Left lobe of liver (tissue), 2 donors: ENCODE data around the gene LDLRAD4. TPM values are rescaled to one million over a fixed set of nuclear protein-coding genes. Genes with fewer than 3 reads are reported as not detected.

Source experiments
- ATAC-seq: fragments of 200-7000 bp; cut with Tn5 transposase; one replicate; pipeline ENCODE4 v1.9.1; 2020; ENCODE audit warnings: mild to moderate bottlenecking, moderate library complexity
- DNase-seq: peaks from one replicate; pipeline ENCODE4 v3.0.0-alpha.2; 2020; ENCODE audit warnings: low spot score
- total RNA-seq: library from RNA; stranded (reverse); gene quantifications from one replicate; pipeline ENCODE4 v1.2.1, GENCODE V29; 2021
- donor health status: DM: no; HTN: no; CAD: no; lungs with moderate emphysema.
- donor health status: DM: no; HTN: yes; CAD: no.

The LDLRAD4 gene
- total RNA-seq, 1 donor from 2014 or later = 41.9 TPM

DNA sequence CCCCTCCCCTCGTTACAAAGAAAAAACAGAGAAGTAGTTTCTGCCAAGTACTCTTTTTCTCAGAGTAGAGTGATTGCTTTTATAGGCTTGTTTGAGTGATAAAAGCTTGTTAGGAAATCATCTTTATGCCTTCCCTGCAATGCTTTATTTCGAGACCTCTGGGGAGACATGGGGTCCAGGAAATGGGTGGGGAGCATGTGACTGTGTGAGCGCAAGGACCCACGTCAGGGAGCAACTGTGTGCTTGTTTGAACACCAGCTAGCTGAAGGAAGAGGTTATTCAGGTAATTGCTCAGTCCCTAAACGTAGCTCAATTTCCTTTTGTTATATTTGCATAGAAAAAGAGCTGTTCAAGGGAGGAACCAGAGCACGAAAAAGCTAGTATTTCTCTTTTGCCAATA lies 320.5 kb downstream of the LDLRAD4 start:
- ATAC-seq (no peak), DNase-seq (no peak)

DNA sequence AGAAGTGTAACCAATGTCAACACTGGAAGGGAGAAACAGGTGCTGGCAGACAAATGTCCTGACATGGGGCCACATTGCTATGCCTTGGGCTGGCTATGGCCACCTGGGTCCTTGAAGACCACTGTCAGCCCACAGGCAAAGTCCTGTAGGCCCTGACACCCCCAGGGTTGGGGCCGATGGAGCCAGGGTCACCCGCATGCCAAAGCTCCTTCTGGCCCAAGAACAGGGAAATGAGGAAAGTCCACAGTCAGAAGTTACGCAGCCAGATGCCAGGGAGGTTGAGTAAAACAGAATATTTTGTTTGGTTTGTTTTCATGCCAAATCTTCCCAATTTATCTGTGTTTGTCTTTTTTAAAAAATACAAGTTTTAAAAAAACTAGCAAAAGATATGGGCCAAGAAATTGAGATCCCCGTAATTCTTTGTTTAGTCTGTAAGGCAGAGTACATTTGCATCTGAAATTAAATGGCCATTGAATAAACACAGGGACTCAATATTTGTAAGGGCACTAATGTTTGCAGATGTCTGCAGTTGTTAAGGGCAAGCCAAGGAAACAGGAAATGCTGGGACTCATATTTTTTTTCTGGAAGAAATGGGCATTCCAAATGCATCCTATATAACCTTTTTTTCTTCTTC lies 321.4 kb downstream of the LDLRAD4 start:
- peak; percentile 60 for ATAC-seq

DNA sequence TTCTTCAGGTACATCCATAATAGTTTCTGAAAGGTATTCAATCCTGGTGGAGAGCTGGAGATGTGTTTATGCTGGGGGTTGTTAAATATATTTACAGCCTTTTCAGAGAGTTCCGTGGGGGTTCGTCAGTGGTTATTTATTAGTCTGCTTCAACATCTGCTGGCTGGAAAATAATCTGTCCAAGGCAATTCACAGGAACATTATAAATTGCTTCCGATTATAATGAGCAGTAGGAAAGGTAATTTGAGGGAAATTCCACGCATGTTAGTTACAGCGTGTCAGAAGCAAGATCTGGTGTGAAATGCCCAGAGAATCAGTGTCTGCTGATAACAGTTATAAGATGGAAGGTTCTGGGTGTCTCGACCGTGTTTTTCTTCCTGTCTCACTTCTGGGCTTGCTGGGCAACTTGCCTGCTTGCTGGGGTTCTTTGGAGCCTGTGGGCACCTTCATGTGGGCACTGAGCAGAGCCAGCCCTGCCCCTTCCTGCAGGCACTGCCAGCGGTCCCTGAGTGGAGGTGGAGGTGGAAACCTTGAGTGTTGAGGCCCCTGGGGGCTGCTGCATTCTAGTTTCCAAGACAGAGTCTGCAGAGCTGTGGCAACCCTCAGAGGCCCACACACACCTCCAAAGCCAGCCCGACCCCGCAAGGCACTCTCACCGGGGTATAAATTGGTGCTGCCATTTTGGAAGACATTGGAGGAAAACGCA lies 322.1 kb downstream of the LDLRAD4 start:
- ATAC-seq (no peak), DNase-seq (no peak)

More for the DNA sequence above, 321.4 kb downstream of the LDLRAD4 start:
- no peak for DNase-seq

DNA sequence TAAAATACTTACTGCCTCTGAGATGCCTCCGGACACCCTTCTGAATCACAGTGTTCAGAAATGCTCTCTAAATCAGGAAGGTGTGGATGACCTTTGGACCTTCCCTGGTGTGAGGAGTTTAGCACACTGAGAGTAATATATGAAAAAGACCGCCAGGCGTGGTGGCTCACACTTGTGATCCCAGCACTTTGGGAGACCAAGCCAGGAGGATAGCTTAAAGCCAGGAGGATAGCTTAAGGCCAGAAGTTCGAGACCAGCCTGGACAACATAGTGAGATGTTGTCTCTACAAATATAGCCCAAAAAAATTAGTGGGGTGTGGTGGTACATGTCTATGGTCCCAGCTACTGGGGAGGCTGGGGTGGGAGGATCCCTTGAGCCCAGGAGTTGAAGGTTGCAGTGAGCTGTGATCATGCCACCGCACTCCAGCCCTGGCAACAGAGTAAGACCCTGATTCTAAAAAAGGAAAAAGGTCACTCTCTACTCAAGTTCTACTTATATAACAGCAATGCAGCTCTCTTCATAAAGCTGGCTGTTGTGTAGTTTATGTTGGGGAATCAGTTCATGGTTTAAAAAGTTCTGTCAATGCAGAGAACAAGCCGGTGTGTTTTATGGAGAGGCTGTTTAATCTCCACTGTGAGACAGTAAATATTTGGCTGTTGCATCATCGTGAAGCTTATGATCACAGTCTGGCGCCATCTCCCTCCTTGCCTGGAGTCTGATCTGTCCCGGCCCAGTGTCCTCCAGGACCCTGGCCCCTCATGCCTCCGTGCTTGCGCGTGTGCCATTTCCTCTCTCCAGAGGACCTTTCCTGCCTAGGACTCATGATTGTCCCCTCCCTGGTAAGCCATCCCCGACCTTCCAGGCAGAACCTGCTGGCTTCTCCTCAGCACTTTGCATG lies 323.3 kb downstream of the LDLRAD4 start:
- DNase-seq = peak; percentile 74
- ATAC-seq = peak; percentile 83

DNA sequence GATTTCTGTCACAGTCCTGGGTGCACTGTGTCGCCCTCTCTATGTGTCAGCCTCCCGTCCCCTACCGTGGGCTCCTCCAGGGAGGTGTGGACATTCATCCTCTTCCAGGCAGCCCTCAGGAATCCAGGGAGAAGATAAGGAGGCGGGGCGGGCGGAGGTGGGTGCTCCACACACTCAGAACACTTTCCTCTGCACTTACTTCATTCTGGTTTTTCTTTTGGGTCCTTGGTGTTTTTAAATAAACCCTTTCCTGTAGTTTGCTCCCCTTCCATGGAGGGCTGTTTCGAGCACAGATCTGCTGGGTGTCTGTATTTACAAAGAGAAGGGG lies 323.9 kb downstream of the LDLRAD4 start:
- ATAC-seq = no peak
- DNase-seq = no peak

DNA sequence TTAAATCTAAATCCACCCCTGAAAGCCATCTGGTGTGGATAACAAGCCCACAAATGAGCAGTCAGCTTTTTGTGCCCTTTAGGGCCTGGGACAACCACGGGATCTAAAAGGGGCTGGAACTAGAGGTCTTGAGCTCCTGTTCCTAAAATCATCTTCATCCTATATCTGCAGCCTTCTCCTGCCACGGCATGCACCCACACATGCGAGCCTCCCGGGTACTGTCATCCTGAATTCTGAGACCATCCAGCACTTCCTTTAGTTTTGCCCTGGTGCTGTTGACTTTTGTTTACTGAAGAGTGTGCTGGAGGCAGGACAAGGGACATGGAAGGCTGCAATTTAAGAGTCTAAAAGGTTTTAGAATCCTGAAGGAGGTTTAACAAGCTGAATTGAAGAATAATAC lies 324.6 kb downstream of the LDLRAD4 start:
- no peak for DNase-seq
- ATAC-seq = no peak

DNA sequence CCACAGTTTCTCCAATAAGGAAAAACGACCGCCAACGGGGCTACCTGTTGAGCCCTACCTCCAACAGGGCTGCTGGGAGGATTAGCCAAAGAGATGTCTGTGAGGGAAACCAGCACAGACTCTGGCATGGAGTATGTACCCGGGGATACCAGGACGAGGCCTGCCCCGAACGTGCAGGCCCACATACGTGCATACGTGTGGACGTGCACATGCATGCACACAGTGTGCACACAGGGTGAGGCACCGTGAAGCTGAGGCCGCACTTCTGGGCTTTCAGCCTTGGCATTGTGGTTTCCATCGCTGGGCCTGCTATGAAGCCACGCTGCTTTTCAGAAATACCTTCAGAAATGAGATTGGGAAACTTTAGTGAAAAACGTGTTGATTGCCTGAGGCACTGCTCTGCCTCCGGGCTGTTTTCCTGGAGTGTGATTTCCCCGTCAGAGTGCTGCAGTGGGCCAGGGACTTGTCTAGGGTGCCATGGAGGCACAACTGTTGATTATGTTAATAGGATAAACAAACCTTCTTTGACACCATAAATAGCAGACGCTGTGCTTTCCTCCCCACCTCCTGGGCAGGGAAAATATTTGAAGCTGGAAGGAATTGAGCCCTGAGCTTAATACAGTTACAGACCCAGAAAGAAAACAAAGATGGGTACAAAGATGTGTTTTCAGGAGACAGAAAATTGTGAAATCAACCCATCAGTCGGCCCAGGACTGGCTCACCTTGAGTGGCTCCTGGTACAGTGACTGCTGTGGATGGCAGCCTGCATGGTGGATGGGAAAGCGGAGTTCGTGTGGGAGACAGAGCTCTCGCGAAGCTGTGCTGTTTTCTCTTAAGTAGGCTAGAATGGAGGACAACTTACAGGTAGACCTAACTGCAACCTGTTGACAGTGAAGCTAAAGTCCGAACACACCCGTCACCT lies 325.5 kb downstream of the LDLRAD4 start:
- ATAC-seq (no peak), DNase-seq (no peak)

DNA sequence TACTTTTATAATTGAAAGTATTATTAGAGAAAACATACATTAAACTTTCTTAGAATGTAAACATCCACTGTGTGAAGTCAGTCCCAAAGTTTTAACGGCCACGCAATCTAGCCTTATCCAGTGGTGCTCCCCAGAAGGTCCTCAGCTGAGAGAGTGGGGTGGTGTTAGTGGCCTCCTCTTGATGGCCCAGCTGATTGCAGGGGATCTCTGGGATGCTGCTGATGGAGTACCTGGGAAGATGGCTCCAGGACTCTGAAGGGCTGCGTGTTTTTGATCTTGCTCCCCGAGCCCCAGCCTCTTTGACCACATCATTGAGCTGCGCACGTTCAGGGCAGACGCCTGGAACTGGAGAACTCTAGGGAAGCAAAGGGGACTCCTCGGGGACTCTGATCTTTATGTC lies 326.4 kb downstream of the LDLRAD4 start:
- DNase-seq (no peak), ATAC-seq (no peak)

DNA sequence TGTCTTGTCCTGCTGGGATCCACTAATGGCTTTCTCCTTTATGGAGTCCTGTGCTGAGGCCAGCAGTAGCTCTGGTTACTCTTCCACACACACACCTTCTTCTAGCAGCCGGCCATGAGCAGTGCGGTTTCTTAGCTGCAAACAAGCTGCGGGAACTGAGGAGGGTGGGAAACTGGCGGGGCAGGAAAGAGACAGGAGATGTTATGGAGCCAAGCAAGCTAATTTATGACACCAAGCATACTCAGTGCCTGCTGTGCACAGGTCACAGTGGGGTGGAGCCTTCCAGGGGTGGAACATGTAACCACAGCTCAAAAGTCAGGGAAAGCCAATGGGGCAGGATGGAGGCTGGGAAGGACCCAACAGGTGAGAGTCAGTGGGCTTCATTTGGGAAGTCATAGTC lies 327.0 kb downstream of the LDLRAD4 start:
- no peak for ATAC-seq
- no peak for DNase-seq

DNA sequence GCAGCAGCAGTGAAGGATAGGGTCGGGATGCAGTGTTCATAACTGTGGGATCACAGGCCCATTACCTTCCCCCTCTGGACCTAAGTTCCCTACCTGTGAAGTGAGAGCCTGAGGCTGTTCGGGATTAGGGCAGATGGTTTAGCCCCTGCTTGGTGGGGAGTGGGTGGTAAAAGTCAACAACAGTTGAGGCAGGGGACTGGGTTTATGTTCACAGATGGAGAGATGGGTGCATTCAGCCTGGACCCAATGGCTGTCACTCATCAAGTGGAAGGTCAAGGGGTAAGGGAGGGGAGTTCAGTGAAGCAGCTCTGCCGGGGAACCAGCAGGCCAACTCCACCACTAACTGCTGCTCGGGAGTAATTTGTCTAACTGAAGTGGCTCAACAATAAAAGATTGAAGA lies 327.4 kb downstream of the LDLRAD4 start:
- ATAC-seq (no peak), DNase-seq (no peak)

DNA sequence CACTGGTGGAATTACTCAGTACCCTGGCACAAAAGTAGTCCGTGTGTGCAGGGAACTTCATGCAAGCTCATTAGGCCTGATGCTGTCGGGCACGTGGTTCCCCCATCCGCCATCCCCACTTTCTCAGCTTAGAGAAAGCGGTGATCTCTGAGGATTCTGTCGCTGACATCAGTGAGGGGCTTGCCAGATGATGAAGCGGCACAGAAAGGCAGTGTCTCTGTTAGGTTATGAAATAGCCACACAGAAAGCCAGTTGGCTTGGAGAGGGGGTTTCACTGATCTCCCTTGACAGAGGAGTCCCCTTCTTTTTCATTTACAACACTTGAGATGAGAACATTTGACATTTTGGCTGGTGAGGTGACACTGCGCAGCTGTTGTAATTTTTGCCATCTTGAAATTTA lies 328.1 kb downstream of the LDLRAD4 start:
- DNase-seq = no peak
- no peak for ATAC-seq

DNA sequence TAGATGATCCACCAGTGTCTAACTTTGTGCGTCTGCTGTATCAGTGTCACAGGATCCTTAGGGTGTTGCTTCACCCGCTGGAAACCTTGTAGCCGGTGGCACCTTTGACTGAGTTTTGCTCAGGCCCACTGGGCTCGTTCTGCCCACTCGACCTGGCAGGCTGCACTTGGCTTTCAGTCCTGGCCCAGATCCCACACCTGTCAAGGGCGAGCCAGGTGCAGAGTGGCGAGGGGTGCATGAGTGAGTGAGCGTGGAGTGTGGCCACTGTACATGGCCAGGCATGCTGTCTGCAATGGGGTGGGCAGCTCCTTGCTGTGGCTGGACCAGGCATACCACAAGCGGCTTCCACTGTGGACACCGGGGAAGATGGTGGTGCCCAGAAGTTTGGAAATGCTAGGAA lies 328.8 kb downstream of the LDLRAD4 start:
- ATAC-seq (peak; percentile 25), DNase-seq (no peak)

DNA sequence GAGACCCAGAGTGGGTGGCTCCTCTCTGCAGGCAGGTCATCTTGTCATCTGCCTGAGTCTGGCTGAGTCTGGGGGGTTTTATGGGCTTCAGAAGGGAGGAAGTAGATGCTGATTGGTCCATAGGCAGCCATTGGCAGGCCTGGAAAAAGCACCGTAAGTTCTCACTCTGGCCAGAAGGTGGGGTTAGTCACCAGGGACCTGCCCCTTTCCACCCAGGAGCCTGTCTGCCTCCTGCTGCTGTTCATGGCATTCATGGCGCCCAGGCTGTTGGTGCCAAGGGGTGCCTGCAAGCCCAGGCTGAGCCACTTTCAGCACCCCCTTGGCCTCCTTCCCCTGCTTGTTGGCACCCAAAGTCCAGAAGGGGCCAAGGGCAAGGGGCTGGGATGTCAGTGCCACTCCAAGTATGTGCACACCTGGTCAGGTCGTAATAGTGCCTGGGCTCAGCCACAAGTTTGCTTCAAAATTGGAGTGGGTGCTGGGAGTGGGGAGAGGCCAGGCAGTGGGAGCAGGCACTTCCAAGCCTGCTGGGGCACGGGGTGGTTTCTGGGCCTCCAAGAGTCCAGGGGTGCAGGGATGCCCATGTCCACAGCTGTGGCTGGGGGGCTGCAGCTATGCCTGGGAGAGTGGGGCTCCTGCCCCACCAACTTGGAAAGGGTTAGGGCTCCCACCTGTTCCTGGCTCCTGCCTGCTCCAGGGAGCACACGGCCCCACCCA lies 329.7 kb downstream of the LDLRAD4 start:
- ATAC-seq (no peak), DNase-seq (no peak)

DNA sequence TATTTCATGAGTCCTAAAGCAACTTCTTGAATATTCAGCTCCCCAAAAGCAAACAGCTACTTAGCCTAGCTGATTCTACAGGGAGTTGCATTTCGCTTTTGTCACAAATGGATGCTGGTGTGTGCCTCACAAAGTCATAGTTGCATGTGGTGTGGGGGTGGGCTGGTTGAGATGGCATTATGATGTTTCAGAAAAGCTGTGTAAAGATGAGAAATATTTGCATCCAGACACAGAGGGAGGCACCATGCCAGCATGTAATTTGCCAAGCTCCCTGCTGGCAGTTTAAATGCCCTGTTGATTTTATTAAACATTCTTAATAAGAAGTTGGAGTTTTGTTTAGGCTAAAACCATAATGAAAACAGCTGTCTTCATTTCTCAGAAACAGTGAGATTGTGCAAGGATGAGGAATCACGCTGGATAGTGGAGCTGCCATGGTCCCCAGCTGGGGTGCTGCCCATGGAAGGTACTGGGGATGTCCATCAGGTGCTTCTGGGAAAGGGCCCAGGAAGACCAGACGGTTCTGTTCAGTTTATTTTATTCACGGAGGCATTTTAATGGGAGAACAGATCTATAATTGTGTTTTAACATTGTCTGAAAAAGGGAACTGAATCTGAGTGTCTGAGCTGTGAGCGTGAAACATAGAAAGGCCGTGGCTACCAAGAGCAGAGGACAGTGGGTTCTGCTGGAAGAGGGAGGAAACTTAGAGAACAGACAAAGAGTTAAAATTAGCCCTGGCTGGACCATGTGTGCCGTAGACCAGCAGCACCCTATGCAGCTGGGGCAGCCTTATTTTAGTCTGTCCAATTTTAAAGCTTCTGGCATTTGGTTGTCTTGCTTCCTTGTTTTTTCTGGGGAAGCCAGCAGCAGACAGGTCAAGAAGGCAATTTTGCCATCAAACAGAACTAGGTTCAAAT lies 330.7 kb downstream of the LDLRAD4 start:
- DNase-seq (no peak), ATAC-seq (no peak)

DNA sequence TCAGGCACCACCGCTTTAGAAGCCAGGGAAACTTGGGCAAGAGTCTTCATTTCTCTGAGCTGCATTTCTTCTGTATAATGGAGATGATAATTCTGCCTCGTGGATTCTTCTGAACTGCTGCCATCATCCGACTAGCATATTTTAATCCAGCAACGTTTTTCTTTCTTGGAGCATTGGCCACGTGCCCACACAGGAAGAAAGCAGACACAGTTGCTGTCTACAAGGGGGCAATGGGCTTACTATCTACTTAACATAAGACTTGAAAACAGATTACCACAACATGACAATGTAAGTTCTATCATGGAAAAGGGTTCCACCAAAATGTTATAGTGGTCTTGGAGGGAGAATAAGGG lies 331.3 kb downstream of the LDLRAD4 start:
- DNase-seq (no peak), ATAC-seq (no peak)

DNA sequence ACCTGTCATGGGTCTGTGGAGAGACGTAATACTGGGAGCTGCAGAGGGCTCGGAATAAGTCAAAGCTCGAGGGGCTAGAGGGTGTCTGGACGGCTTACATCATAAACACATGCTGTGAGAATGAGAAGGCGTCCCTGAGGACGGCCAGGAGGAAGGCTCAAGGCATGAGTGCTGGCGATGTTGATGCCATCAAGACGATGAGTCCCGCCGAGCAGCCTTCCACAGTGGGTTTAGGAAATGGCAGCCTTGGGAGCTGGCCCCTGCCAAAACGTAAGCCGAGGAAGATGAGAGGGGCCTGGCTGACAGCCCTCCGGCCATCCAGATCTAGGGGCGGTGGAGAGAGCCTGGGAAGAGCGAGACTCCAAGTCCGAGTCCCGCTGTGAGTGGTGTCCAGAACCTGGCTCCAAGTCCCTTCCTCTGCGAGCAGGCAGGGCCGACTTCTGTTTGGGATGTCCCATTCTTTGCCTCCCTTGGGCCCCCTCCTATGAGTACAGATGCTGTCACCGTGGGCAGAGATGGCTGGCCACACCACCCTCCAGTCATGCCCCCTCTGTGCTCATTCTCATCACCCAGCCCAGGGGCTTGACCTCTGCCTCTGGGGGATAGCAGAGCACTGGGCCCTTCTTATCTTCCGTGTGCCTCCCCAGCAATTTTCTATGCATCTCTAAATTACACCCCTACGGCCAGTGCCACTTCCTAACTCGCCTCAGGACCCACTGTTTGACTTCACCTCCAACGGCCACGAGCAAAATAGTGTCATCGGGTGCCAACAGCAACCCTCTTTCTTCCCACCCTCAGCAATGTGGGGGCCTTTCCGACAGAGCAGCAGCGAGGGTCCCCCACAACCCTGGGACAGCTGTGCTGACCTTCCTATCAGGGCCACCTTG lies 332.1 kb downstream of the LDLRAD4 start:
- ATAC-seq (peak; percentile 3), DNase-seq (no peak)

DNA sequence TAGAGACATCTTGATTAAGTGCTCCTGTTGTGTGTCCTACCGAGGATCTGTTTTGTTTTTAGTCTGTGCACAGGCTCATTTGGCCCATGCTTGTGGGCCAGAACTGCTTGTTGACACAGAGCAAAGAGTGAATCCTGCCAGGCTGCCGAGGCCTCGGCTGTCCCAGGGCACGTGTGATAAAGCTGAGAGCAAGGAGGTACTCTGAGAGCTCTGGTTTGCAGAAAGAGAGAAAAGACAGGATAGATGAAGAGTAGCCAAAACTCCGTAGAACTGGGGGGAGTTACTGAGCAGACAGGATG lies 332.7 kb downstream of the LDLRAD4 start:
- DNase-seq = peak; percentile 70
- ATAC-seq = peak; percentile 93
